HEK293 (cell line): ENCODE measurements around the gene LITAFD.

Experiments used
- CTCF ChIA-PET: fragments of 350-600 bp; formaldehyde crosslinking; extraction: SDS; loops from one replicate; lab custom pipeline; 2021; ENCODE audit warnings: antibody characterized with exemption; lab: Yijun Ruan, JAX
- POLR2A ChIA-PET: fragments of 300-600 bp; formaldehyde crosslinking; extraction: SDS; loops from one replicate; lab custom pipeline; 2020; ENCODE audit warnings: antibody characterized with exemption, inconsistent platforms; lab: Yijun Ruan, JAX
- H3K27ac ChIP-seq: fragments of 200-500 bp; sonication (Bioruptor generic); 2 replicates; pipeline ENCODE4 v1.5.1; 2014; ENCODE audit warnings: low read depth, low read length, control low read depth, inconsistent platforms; ENCODE audit errors: extremely low read depth
- H3K36me3 ChIP-seq, 2 experiments: fragments of 200-500 bp in 1 of 2; sonication (Bioruptor generic) in 1 of 2; 1 replicate in 1 of 2; 2 replicates in 1 of 2; pipeline ENCODE4 v1.5.1; 2014 to 2017; ENCODE audit warnings: inconsistent platforms in 2 of 2, low read length in 2 of 2; ENCODE audit not compliant: control insufficient read depth in 2 of 2, insufficient read depth in 1 of 2
- H3K4me1 ChIP-seq: fragments of 200-500 bp; sonication (Bioruptor generic); 2 replicates; pipeline ENCODE4 v1.5.1; 2014; ENCODE audit warnings: mild to moderate bottlenecking, low read length, inconsistent platforms; ENCODE audit not compliant: control insufficient read depth, insufficient read depth
- H3K4me3 ChIP-seq: 2 replicates; pipeline ENCODE4 v1.5.1; 2011; ENCODE audit warnings: low read depth, mild to moderate bottlenecking, control low read depth, low read length, moderate library complexity
- H3K9me3 ChIP-seq: fragments of 200-500 bp; sonication (Bioruptor generic); 2 replicates; pipeline ENCODE4 v1.5.1; 2014; ENCODE audit warnings: low read depth, low read length, inconsistent platforms; ENCODE audit not compliant: control insufficient read depth, insufficient read depth
- BCL11A ChIP-seq: fragments of 450-650 bp; formaldehyde crosslinking; IDR thresholded peaks from 2 replicates; pipeline ENCODE4 v1.5.1; 2016; ENCODE audit warnings: low read depth, missing biosample characterization, missing genetic modification characterization
- GLIS1 ChIP-seq: fragments of 450-650 bp; formaldehyde crosslinking; IDR thresholded peaks from 2 replicates; pipeline ENCODE4 v1.5.1; 2016; ENCODE audit warnings: missing biosample characterization, missing genetic modification characterization
- OVOL3 ChIP-seq: fragments of 450-650 bp; formaldehyde crosslinking; IDR thresholded peaks from 2 replicates; pipeline ENCODE4 v1.5.1; 2016; ENCODE audit warnings: missing biosample characterization, missing genetic modification characterization
- SCRT1 ChIP-seq: fragments of 450-650 bp; formaldehyde crosslinking; IDR thresholded peaks from 2 replicates; pipeline ENCODE4 v1.5.1; 2016; ENCODE audit warnings: missing biosample characterization, missing genetic modification characterization, borderline replicate concordance
- YY1 ChIP-seq: fragments of 450-650 bp; formaldehyde crosslinking; IDR thresholded peaks from 2 replicates; pipeline ENCODE4 v1.5.1; 2018; ENCODE audit warnings: missing biosample characterization, missing genetic modification characterization
- ZBTB17 ChIP-seq: fragments of 450-650 bp; formaldehyde crosslinking; IDR thresholded peaks from 2 replicates; pipeline ENCODE4 v1.5.1; 2016; ENCODE audit warnings: missing biosample characterization, missing genetic modification characterization
- ZNF529 ChIP-seq: fragments of 450-650 bp; formaldehyde crosslinking; IDR thresholded peaks from 2 replicates; pipeline ENCODE4 v1.5.1; 2017; ENCODE audit warnings: missing genetic modification characterization, missing biosample characterization; ENCODE audit not compliant: insufficient replicate concordance
- ZNF549 ChIP-seq: fragments of 450-650 bp; IDR thresholded peaks from 2 replicates; pipeline ENCODE4 v1.5.1; 2018; ENCODE audit warnings: missing biosample characterization, missing genetic modification characterization, mild to moderate bottlenecking, inconsistent platforms, moderate library complexity
- ZNF560 ChIP-seq: fragments of 450-650 bp; formaldehyde crosslinking; IDR thresholded peaks from 2 replicates; pipeline ENCODE4 v1.5.1; 2017; ENCODE audit warnings: missing biosample characterization, missing genetic modification characterization, borderline replicate concordance
- ZNF654 ChIP-seq: fragments of 450-650 bp; formaldehyde crosslinking; IDR thresholded peaks from 2 replicates; pipeline ENCODE4 v1.5.1; 2016; ENCODE audit warnings: low read depth, missing biosample characterization, missing genetic modification characterization
- ZSCAN23 ChIP-seq: fragments of 450-650 bp; formaldehyde crosslinking; IDR thresholded peaks from 2 replicates; pipeline ENCODE4 v1.5.1; 2016; ENCODE audit warnings: missing biosample characterization, missing genetic modification characterization
- TF ChIP-seq, protein P1 (sequence below): fragments of 450-650 bp; formaldehyde crosslinking; IDR thresholded peaks from 2 replicates; pipeline ENCODE4 v1.5.1; 2017; ENCODE audit warnings: missing biosample characterization, missing genetic modification characterization
- TF ChIP-seq, protein P2 (sequence below): fragments of 450-650 bp; formaldehyde crosslinking; optimal IDR thresholded peaks from 2 replicates; pipeline ENCODE3; 2016; ENCODE audit warnings: missing biosample characterization, mild to moderate bottlenecking, missing genetic modification characterization

The LITAFD gene

DNA sequence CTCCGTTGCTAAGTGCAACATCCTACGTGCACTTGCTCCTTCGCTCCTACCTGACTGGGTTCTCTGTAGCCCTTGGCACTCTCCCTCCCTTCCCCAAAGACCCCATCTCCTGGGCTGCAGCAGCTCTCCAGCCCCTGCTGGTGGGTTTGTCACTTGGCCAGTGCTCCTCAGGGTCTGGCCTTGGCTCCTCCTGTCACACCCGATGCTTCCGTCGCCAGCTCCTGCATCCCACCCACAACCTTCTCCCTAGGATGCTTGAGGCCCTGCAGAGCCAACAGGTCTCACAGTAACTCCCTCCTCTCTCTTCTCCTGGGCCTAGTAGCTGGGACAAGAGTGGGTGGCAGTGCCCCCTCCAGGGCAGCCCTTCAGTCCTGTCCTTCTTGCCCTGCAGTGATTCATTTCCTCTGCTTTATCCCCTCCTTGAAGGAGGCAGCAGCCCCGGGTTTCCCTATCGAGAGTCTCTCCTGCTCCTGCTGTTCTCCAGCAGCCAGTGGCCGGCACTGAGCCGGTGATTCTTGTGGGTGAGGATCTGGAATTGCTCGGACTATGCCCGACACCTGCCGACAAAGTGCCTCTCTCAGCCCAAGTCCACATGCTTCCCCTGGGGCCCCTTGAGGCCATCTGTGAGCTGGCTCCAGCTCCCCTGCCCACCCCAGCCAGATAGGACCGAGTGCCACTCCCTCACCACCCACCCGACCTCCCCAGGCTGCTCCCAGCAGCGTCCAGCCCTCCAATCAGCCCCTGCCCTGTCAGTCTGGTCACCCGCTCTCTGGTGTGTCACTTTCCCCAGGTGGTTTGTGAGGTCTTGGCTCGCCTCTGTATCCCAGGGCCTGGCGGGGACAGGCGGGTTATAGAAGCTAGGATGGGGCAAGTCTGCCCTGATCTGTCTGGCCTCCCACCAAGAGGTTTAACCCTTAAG, 3.8 kb downstream of the LITAFD start (continued):
- no peak for TF ChIP-seq ZNF654 (tag by site-specific recombination)

DNA sequence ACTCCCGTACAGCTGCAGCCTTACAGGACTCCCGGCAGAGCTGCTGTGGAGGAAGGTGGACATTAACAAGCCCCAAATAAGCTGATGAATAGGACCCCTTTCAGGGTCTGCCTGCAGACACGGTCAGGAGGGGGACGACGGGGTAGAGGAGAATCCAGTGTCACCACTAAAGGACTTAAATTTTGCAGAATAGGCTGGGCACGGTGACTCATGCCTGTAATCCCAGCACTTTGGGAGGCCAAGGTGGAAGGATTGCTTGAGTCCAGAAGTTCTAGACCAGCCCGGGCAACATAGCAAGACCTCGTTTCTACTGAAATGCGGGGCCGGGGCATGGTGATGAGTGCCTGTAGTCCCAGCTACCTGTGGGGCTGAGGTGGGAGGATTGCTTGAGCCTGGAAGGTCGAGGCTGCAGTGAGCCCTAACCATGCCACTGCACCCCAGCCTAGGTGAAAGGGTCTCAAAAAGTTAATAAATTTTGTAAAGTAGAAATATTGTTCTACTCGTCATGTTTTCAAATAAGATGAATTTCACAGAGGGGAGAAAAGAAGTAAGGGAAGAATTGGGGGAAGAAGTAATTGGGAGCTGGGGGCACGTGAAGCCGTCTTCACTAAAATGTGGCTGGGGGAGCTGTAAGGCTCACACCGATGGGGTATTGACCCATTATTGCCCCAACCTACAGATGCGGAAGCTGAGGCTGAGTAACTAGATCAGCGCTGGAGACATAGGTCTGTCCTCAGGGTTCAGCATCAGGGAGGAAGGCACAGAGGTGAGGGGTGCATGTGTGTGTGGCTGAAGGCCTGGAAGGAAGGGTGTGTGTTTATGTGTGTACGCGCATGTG, 4.7 kb downstream of the LITAFD start:
- no peak overlapping the region for H3K4me3 ChIP-seq
- TF ChIP-seq ZBTB17 (tag by site-specific recombination), result 0 out of 2 replicates have a peak, but pooled peaks have one; percentile 21
- TF ChIP-seq ZNF529 (tag by site-specific recombination), result no peak
- TF ChIP-seq GLIS1 (tag by site-specific recombination), result peak; percentile 80
- TF ChIP-seq, all 188 proteins: peak for 2
- ChIA-PET POLR2A (interaction anchor here (1.0 kb wide), 1 partner anchor 18 kb away, joined by 3 read pairs; the partner anchor contains the start of gene CARHSP1), CTCF (interaction anchor here (0.7 to 1.6 kb wide), 3 partner anchors 119 to 253 kb away, joined by 3 to 6 read pairs (median 3); no protein-coding TSS in a partner anchor)
- Histone ChIP-seq H3K36me3 (peaks cover 5 to 43% of the 10 kb centered on the region in 2 experiments; a peak in 2 of 3 replicates), H3K27ac (no peak overlapping the region), H3K4me1 (no peaks in the 10 kb centered on the region), H3K9me3 (no peaks in the 10 kb centered on the region)

DNA sequence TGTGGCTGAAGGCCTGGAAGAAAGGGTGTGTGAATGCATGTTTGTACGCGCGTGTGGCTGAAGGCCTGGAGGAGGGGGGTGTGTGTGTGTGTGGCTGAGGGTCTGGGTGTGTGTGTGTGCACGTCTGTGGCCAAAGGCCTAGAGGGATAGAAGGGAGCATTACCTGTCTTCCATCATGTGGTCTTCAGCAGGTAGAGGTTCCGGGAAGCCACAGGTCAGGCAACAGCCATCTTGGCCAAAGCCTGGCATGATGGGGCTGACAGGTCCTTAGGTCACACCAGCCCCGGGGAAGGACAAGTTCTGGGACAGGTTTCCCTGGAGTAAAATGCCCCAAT, 5.2 kb downstream of the LITAFD start:
- Histone ChIP-seq H3K36me3 (peaks cover 5 to 49% of the 10 kb centered on the region in 2 experiments; a peak in 2 of 3 replicates), H3K4me3 (no peak overlapping the region), H3K27ac (no peak overlapping the region), H3K9me3 (no peaks in the 10 kb centered on the region), H3K4me1 (no peaks in the 10 kb centered on the region)
- ChIA-PET CTCF (no interaction called here), POLR2A (no interaction called here)
- TF ChIP-seq, protein P1, sequence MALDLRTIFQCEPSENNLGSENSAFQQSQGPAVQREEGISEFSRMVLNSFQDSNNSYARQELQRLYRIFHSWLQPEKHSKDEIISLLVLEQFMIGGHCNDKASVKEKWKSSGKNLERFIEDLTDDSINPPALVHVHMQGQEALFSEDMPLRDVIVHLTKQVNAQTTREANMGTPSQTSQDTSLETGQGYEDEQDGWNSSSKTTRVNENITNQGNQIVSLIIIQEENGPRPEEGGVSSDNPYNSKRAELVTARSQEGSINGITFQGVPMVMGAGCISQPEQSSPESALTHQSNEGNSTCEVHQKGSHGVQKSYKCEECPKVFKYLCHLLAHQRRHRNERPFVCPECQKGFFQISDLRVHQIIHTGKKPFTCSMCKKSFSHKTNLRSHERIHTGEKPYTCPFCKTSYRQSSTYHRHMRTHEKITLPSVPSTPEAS, result 0 out of 2 replicates have a peak, but pooled peaks have one; percentile 11
- TF ChIP-seq, protein P2, sequence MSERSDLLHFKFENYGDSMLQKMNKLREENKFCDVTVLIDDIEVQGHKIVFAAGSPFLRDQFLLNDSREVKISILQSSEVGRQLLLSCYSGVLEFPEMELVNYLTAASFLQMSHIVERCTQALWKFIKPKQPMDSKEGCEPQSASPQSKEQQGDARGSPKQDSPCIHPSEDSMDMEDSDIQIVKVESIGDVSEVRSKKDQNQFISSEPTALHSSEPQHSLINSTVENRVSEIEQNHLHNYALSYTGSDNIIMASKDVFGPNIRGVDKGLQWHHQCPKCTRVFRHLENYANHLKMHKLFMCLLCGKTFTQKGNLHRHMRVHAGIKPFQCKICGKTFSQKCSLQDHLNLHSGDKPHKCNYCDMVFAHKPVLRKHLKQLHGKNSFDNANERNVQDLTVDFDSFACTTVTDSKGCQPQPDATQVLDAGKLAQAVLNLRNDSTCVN, result peak; percentile 14
- no peak for TF ChIP-seq BCL11A
- TF ChIP-seq SCRT1 (tag by site-specific recombination), result 0 out of 2 replicates have a peak, but pooled peaks have one; percentile 14

DNA sequence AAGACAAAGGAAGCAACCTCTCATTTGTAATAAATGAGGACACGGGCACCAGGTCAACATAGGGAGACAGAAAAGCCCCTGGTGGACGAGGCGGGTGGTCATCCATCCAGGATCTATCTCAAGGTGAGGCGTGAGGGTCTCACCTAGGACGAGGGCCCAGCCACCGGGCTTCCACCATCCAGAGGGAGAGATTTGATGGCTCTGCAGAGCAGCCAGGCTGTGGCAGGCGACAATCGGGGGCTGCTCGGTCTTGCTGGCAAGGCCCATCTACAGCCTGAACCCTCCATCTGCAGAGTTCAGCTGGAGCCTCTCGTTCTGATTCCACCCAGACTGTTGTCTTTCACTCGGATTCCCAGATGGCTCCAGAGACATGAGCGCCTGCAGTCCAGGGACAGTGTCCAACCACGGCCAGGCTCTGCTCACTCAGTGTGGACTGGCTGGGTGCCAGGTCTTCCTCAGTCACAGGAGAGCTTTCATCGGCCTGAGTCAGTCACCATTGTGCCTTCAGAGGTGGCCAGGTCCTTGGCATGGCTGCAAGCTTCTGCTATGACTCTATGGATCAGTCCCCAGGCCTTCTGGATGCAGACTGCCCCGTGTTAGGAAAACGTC, 5.9 kb downstream of the LITAFD start:
- Histone ChIP-seq H3K36me3 (peaks cover 12 to 55% of the 10 kb centered on the region in 2 experiments), H3K27ac (no peak overlapping the region), H3K9me3 (no peaks in the 10 kb centered on the region), H3K4me3 (no peak overlapping the region), H3K4me1 (no peaks in the 10 kb centered on the region)
- POLR2A ChIA-PET, result no interaction called here
- TF ChIP-seq ZSCAN23 (tag by site-specific recombination) (no peak), YY1 (tag by site-specific recombination) (no peak), ZNF560 (no peak), OVOL3 (no peak), ZNF549 (tag by site-specific recombination) (no peak)
- CTCF ChIA-PET, result no interaction called here
